ENCODE data around the gene TMEM221.

Gene TMEM221

GRCh38 chr19:17467471-17468301 is 19.2 kb upstream of the TMEM221 start:
- Histone ChIP-seq H3K36me3 (replicated peaks) (no peaks in the 10 kb centered on the region), H3K9me3 (no peaks in the 10 kb centered on the region), H3K4me1 (peaks cover 10% of the 10 kb centered on the region), H3K4me3 (no peak overlapping the region), H3K27me3 (ENCODE audit: low read depth) (no peaks in the 10 kb centered on the region)
- no peak for DNase-seq (ENCODE audit: low spot score in 2 of 2)
- in situ Hi-C loops (cut with MboI; ENCODE audit: low sequenced_read_pairs): no loop called here

DNA sequence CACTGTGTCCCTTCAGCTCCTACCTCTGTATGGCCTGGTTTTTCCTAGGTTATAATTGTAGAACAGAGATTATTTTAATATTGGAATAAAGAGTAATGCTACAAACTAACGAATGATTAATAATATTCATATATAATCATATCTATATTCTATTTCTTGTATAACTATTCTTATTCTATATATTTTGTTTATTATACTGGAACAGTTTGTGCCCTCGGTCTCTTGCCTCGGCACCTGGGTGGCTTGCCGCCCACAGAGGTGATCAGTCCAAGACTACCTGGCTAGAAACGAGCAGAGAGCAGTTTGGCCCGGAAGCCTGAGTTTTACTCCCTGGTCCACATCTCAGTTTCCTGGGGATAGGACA is 18.0 kb upstream of the TMEM221 start:
- no peaks in the 10 kb centered on the region for H3K9me3 ChIP-seq
- in situ Hi-C loops (cut with MboI; ENCODE audit: low sequenced_read_pairs): no loop called here
- DNase-seq (ENCODE audit: low spot score in 2 of 2): no peak
- H3K4me3 ChIP-seq: no peak overlapping the region
- no peaks in the 10 kb centered on the region for H3K36me3 ChIP-seq (replicated peaks)
- H3K4me1 ChIP-seq: peaks cover 10% of the 10 kb centered on the region
- H3K27me3 ChIP-seq (ENCODE audit: low read depth): no peaks in the 10 kb centered on the region

DNA sequence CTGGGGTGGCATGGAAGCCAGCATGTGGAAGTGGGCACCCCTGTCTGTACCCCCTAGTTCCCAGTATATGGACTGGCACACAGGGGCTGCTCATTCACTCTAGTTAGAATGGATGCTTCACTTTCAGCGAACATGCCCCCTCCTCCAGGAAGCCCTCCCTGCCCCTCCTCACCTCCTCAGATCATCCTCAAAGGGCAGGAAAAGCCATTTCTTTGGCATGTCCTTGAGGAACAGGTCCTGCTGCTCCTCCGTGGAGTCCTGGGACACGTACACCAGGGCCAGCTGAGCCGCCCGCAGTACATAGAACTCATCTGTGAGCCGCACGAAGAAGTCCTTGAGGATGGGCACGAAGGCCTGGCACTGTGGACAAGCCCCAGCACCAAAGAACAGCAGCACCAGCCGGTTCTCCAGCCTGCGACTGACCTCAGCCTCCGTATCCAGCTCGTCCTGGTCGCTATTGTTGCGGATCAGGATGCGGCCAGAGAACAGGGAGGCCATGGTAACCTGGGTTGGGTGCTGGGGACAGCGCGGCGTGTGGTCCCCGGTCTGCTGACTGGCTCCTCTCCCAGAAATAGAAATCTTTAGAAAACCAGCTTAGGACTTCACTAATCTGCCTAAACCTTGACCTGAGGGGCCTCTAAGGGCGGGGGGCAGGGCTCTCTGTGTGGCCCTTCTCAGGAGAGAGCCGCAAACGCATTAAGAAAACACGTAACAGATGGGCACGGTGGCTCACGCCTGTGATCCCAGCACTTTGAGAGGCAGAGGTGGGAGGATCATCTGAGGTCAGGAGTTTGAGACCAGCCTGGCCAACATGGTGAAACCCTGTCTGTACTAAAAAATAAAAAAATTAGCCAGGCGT is 12.1 kb upstream of the TMEM221 start, which contains the start of gene NXNL1:
Gene NXNL1, minus strand, starts transcription at position 555 of the 859 bp plus-strand sequence. Its CDS starts 57 bp downstream, at position 498.
- no peak for DNase-seq (ENCODE audit: low spot score in 2 of 2)
- H3K9me3 ChIP-seq: no peaks in the 10 kb centered on the region
- no peak within 1 kb of the TSS for H3K4me3 ChIP-seq
- in situ Hi-C loops (cut with MboI; ENCODE audit: low sequenced_read_pairs): no loop called here
- H3K27me3 ChIP-seq (ENCODE audit: low read depth): no peaks in the 10 kb centered on the region
- H3K4me1 ChIP-seq: no peaks in the 10 kb centered on the region
- H3K36me3 ChIP-seq (replicated peaks): no peaks in the 10 kb centered on the region

DNA sequence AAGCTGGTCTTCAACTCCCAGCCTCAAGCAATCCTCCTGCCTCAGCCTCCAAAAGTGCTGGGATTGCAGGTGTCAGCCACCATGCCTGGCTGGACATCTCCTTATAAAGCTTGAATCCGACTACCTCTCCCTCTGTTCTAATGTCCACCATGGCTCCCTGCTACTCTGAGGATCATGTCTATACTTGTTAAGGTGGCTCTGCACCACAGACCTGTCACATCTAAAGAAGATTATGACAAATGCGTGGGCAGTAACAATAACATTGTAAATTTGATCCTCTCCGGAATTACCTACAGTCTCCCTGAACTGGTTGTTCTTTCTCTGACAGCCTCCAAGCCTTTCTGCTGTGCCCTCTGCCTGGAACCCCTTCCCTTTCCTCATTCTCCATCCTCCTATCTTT is 10.5 kb upstream of the TMEM221 start:
- in situ Hi-C loops (cut with MboI; ENCODE audit: low sequenced_read_pairs): no loop called here
- Histone ChIP-seq H3K36me3 (replicated peaks) (no peaks in the 10 kb centered on the region), H3K27me3 (ENCODE audit: low read depth) (no peaks in the 10 kb centered on the region), H3K9me3 (no peaks in the 10 kb centered on the region), H3K4me3 (no peak overlapping the region), H3K4me1 (no peaks in the 10 kb centered on the region)
- DNase-seq (ENCODE audit: low spot score in 2 of 2): no peak

- H3K4me1 ChIP-seq: no peaks in the 10 kb centered on the region
- no peaks in the 10 kb centered on the region for H3K36me3 ChIP-seq (replicated peaks)
- no peak overlapping the region for H3K4me3 ChIP-seq
- in situ Hi-C loops (cut with MboI; ENCODE audit: low sequenced_read_pairs): no loop called here
- no peaks in the 10 kb centered on the region for H3K27me3 ChIP-seq (ENCODE audit: low read depth)
- DNase-seq (ENCODE audit: low spot score in 2 of 2): no peak
- H3K9me3 ChIP-seq: no peaks in the 10 kb centered on the region
Observed at GRCh38 chr19:17457616-17458015, 9.1 kb upstream of the TMEM221 start.

- H3K9me3 ChIP-seq: no peaks in the 10 kb centered on the region
- H3K36me3 ChIP-seq (replicated peaks): no peaks in the 10 kb centered on the region
- DNase-seq (ENCODE audit: low spot score in 2 of 2): no peak
- in situ Hi-C loops (cut with MboI; ENCODE audit: low sequenced_read_pairs): no loop called here
- no peaks in the 10 kb centered on the region for H3K27me3 ChIP-seq (ENCODE audit: low read depth)
- no peaks in the 10 kb centered on the region for H3K4me1 ChIP-seq
- no peak overlapping the region for H3K4me3 ChIP-seq
Observed at GRCh38 chr19:17456127-17456526, 7.7 kb upstream of the TMEM221 start.

GRCh38 chr19:17455308-17456123 is 7.0 kb upstream of the TMEM221 start:
- Histone ChIP-seq H3K4me3 (no peak overlapping the region), H3K9me3 (no peaks in the 10 kb centered on the region), H3K27me3 (ENCODE audit: low read depth) (no peaks in the 10 kb centered on the region), H3K4me1 (no peaks in the 10 kb centered on the region), H3K36me3 (replicated peaks) (no peaks in the 10 kb centered on the region)
- in situ Hi-C loops (cut with MboI; ENCODE audit: low sequenced_read_pairs): no loop called here
- DNase-seq (ENCODE audit: low spot score in 2 of 2): no peak

GRCh38 chr19:17454576-17455071 is 6.2 kb upstream of the TMEM221 start:
- no peaks in the 10 kb centered on the region for H3K9me3 ChIP-seq
- in situ Hi-C loops (cut with MboI; ENCODE audit: low sequenced_read_pairs): no loop called here
- H3K4me1 ChIP-seq: no peaks in the 10 kb centered on the region
- H3K4me3 ChIP-seq: no peak overlapping the region
- H3K27me3 ChIP-seq (ENCODE audit: low read depth): no peaks in the 10 kb centered on the region
- H3K36me3 ChIP-seq (replicated peaks): no peaks in the 10 kb centered on the region
- no peak for DNase-seq (ENCODE audit: low spot score in 2 of 2)

- in situ Hi-C loops (cut with MboI; ENCODE audit: low sequenced_read_pairs): no loop called here
- DNase-seq (ENCODE audit: low spot score in 2 of 2): no peak
- H3K36me3 ChIP-seq (replicated peaks): no peaks in the 10 kb centered on the region
- H3K4me3 ChIP-seq: no peak overlapping the region
- H3K9me3 ChIP-seq: no peaks in the 10 kb centered on the region
- H3K27me3 ChIP-seq (ENCODE audit: low read depth): no peaks in the 10 kb centered on the region
- 0 out of 2 replicates have a peak, but pooled peaks cover 3% of the 10 kb centered on the region for H3K4me1 ChIP-seq
Observed at GRCh38 chr19:17451820-17452219, 3.4 kb upstream of the TMEM221 start.

DNA sequence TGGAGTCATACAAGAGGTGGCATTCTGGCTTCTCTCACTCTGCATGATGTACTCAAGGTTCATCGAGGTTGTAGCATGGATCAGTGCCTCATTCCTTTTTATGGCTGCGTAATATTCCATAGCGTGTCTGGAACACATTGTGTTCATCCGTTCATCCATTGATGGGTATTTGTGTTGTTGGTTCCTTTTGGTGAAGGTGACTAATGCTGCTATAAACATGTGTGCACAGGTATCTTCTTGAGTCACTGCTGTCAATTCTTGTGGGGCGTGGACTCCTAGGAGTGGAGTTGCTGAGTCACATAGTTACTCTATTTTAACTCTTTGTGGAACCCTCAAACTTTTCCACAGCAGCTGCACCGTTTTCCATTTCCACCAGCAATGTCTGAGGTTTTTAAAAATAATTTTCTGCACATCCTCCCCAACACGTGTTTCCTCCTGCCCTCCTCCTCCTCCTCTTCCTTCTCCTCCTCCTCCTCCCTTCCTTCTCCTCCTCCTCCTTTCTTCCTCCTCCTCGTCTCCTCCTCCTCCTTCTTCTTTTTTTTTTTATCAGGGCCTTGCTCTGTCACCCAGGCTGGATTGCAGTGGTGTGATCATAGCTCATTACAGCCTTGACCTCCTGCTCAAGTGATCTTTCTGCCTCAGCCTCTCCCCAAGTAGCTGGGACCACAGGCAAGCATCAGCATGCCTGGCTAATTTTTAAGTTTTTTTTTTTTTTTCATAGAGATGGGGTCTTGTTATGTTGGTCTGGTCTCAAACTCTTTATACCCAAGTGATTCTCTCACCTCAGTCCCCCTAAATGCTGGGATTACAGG is 2.0 kb upstream of the TMEM221 start:
- H3K9me3 ChIP-seq: no peaks in the 10 kb centered on the region
- H3K36me3 ChIP-seq (replicated peaks): no peaks in the 10 kb centered on the region
- in situ Hi-C loops (cut with MboI; ENCODE audit: low sequenced_read_pairs): no loop called here
- H3K27me3 ChIP-seq (ENCODE audit: low read depth): no peaks in the 10 kb centered on the region
- no peak for DNase-seq (ENCODE audit: low spot score in 2 of 2)
- 0 out of 2 replicates have a peak, but pooled peaks cover 3% of the 10 kb centered on the region for H3K4me1 ChIP-seq
- no peak overlapping the region for H3K4me3 ChIP-seq

DNA sequence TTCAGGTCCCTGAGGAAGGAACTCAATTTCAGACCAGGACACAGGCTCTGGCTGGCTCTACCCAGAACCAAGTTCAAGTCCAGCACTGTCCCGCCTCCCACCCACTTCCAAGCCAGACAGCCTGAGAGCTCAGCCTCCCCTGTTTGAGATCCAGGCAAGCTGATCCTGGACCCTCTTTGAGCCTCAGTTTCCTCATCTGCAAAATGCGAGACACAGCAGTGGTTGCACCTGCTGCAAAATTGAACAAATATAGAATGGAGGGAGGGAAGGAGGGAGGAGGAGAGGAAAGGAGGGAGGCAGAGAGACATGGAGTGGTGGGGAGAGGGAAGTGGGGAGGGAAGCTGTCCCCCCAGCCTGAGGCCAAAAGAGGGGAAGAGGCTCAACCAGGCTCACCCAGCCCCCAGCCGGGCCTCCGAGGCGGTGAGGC is 751 bp downstream of the TMEM221 start:
- H3K9me3 ChIP-seq: no peaks in the 10 kb centered on the region
- in situ Hi-C loops (cut with MboI; ENCODE audit: low sequenced_read_pairs): no loop called here
- H3K4me1 ChIP-seq: 0 out of 2 replicates have a peak, but pooled peaks cover 3% of the 10 kb centered on the region
- peak overlapping the region; percentile 50 for H3K4me3 ChIP-seq
- H3K36me3 ChIP-seq (replicated peaks): no peaks in the 10 kb centered on the region
- H3K27me3 ChIP-seq (ENCODE audit: low read depth): no peaks in the 10 kb centered on the region
- DNase-seq (ENCODE audit: low spot score in 2 of 2): no peak

DNA sequence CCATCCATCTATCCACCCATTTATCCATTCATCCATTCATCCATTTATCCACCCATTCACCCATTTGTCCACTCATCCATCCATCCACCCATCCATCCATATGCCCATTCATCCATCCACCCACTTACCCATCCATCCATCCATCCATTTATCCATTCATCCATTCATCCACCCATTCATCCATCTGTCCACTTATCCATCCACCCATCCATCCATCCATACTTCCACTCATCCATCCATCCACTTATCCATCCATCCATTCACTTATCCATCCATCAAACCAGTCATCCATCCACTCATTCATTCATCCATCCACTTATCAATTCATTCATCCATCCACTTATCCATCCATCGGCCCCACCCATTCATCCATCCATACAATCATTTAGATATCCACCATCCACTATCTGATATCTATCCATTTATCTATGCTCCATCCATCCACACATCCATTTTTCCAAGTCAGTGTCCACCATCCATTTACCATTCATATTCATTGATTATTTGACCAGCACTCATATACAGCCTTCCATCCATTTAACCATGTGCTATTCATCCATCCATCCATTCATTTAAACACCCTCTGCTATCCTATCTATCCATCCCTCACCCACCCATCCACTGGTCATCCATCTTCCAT is 2.8 kb downstream of the TMEM221 start:
- no peak overlapping the region for H3K4me3 ChIP-seq
- no peaks in the 10 kb centered on the region for H3K36me3 ChIP-seq (replicated peaks)
- no peak for DNase-seq (ENCODE audit: low spot score in 2 of 2)
- in situ Hi-C loops (cut with MboI; ENCODE audit: low sequenced_read_pairs): no loop called here
- no peaks in the 10 kb centered on the region for H3K27me3 ChIP-seq (ENCODE audit: low read depth)
- H3K9me3 ChIP-seq: no peaks in the 10 kb centered on the region
- 0 out of 2 replicates have a peak, but pooled peaks cover 3% of the 10 kb centered on the region for H3K4me1 ChIP-seq

Measured in HAP-1 (cell line).